ENCODE results near the gene CEP70. TPM values are rescaled to one million over a fixed set of nuclear protein-coding genes. Genes with fewer than 3 reads are reported as not detected.

CEP70 gene
- total and polyA plus RNA-seq, 2 of the 13 experiments (the other 11 are each of a cell fraction or from before 2014, with no cell fraction given), result 4.0 to 22.3 TPM

GRCh38 chr3:138594150-138594934 is at the start of gene CEP70 (continued):
- TF ChIP-seq KLF12 (CRISPR knock-in tag; IDR thresholded peaks at IDR 0.05; ENCODE audit: borderline replicate concordance) (no peak), HNRNPK (IDR thresholded peaks at IDR 0.05; ENCODE audit: low read depth, low read length, poor library complexity, severe bottlenecking) (no peak), SP5 (CRISPR knock-in tag; IDR thresholded peaks at IDR 0.05; ENCODE audit: borderline replicate concordance, low read depth) (no peak), ZNF766 (CRISPR knock-in tag; IDR thresholded peaks at IDR 0.05; ENCODE audit: borderline replicate concordance) (peak; percentile 72; the same call in 1 of the 2 replicates), EZH2 (conservative IDR thresholded peaks at IDR 0.05; ENCODE audit: low read depth, low read length) (no peak), NONO (IDR thresholded peaks at IDR 0.05) (no peak), NONO (CRISPR knock-in tag; conservative IDR thresholded peaks at IDR 0.05) (peak; percentile 59), ZNF329 (CRISPR knock-in tag; IDR thresholded peaks at IDR 0.05; ENCODE audit: low read depth) (no peak), DZIP1 (CRISPR knock-in tag; IDR thresholded peaks at IDR 0.05) (0 out of 2 replicates have a peak, but pooled peaks have one; percentile 40), ZNF431 (CRISPR knock-in tag; IDR thresholded peaks at IDR 0.05; ENCODE audit: borderline replicate concordance, low read depth) (no peak; the same call in 1 of the 2 replicates), ZFX (CRISPR knock-in tag; IDR thresholded peaks at IDR 0.05; ENCODE audit: low read depth) (peak; percentile 51), ZNF773 (CRISPR knock-in tag; IDR thresholded peaks at IDR 0.05; ENCODE audit: borderline replicate concordance) (no peak), GATAD2A (CRISPR knock-in tag; IDR thresholded peaks at IDR 0.05) (peak; percentile 54), MEIS1 (CRISPR knock-in tag; IDR thresholded peaks at IDR 0.05; ENCODE audit: borderline replicate concordance) (no peak), ZNF407 (CRISPR knock-in tag; IDR thresholded peaks at IDR 0.05; ENCODE audit: not compliant biosample characterization) (peak; percentile 29), KMT2A (CRISPR knock-in tag; IDR thresholded peaks at IDR 0.05) (no peak), TRIM24 (CRISPR knock-in tag; IDR thresholded peaks at IDR 0.05) (no peak)
